HepG2 (cell line): ENCODE data around the gene C16orf78. TPM values are rescaled to one million over a fixed set of nuclear protein-coding genes. Genes with fewer than 3 reads are reported as not detected.

Source experiments
- ATAC-seq: fragments of 200-7000 bp; cut with Tn5 transposase; 3 replicates; pipeline ENCODE4 v1.9.1; 2020; ENCODE audit warnings: mild to moderate bottlenecking, moderate library complexity
- BruUV-seq: library from RNA; stranded (reverse); fragments of 400-500 nt; replicated peaks from 2 replicates; lab custom pipeline; 2021; lab: Mats Ljungman, UMichigan
- CTCF ChIA-PET: fragments of 300-600 bp; formaldehyde crosslinking; extraction: SDS; loops from one replicate; lab custom pipeline; 2021; ENCODE audit warnings: low total read pairs, inconsistent platforms, low intra/inter-chr PET ratio; lab: Yijun Ruan, JAX
- POLR2A ChIA-PET: fragments of 350-600 bp; sonication (Branson Sonifier 250); formaldehyde crosslinking; loops from one replicate; lab custom pipeline; 2020; ENCODE audit warnings: antibody characterized with exemption, inconsistent platforms; lab: Yijun Ruan, JAX
- DNase-seq: peaks from one replicate; pipeline ENCODE4 v3.0.0-alpha.2; 2015; ENCODE audit warnings: low spot score
- FAIRE-seq: peaks from 3 replicates; lab custom pipeline; 2011; peaks lifted over from hg19 to GRCh38; lab: Jason Lieb, UNC
- H2AFZ ChIP-seq: one replicate; pipeline ENCODE4 v1.6.1; 2011; ENCODE audit warnings: low read length, inconsistent platforms
- H3K27ac ChIP-seq: fragments of 300-600 bp; 3 replicates; pipeline ENCODE4 v1.8.0; 2011; ENCODE audit warnings: mixed run types, mild to moderate bottlenecking, mixed read lengths, low read length, inconsistent platforms; ENCODE audit not compliant: insufficient read depth; ENCODE audit errors: extremely low read length
- H3K27me3 ChIP-seq, 2 experiments: fragments of 200-600 bp in 1 of 2; 2 replicates in 1 of 2; 3 replicates in 1 of 2; pipeline versions ENCODE4 v1.6.0 to v1.8.0; 2011; ENCODE audit warnings: low read length in 2 of 2, mild to moderate bottlenecking in 2 of 2, moderate library complexity in 2 of 2, inconsistent platforms in 1 of 2; ENCODE audit not compliant: insufficient read depth in 2 of 2, control insufficient read depth in 1 of 2
- H3K36me3 ChIP-seq, 2 experiments: fragments of 200-600 bp in 1 of 2; replicated peaks in 1 of 2; 2 replicates in 1 of 2; 3 replicates in 1 of 2; pipeline versions ENCODE4 v1.5.1 to v1.8.0; 2011; ENCODE audit warnings: low read length in 2 of 2, inconsistent platforms in 1 of 2; ENCODE audit not compliant: insufficient read depth in 2 of 2, control insufficient read depth in 1 of 2
- H3K4me1 ChIP-seq: 2 replicates; pipeline ENCODE4 v1.5.1; 2012; ENCODE audit warnings: low read length, inconsistent platforms; ENCODE audit not compliant: insufficient read depth
- H3K4me2 ChIP-seq: 2 replicates; pipeline ENCODE4 v1.6.0; 2011; ENCODE audit warnings: low read depth, low read length, inconsistent platforms
- H3K4me3 ChIP-seq, 3 experiments: fragments of 200-600 bp in 1 of 3; sonication (generic), shearing (Covaris generic) in 1 of 3; replicated peaks in 1 of 3; 2 replicates each; pipeline ENCODE4 v1.5.1; 2011 to 2016; ENCODE audit warnings: low read length in 3 of 3, inconsistent platforms in 2 of 3, low read depth in 2 of 3, mild to moderate bottlenecking in 2 of 3, control low read depth in 1 of 3, mixed read lengths in 1 of 3; ENCODE audit not compliant: insufficient read depth in 1 of 3
- H3K79me2 ChIP-seq: one replicate; pipeline ENCODE4 v1.6.1; 2011; ENCODE audit warnings: low read length, inconsistent platforms; ENCODE audit not compliant: insufficient read depth
- H3K9ac ChIP-seq: 2 replicates; pipeline ENCODE4 v1.6.0; 2011; ENCODE audit warnings: mild to moderate bottlenecking, low read depth, low read length, inconsistent platforms; ENCODE audit not compliant: insufficient read depth
- H3K9me3 ChIP-seq: 2 replicates; pipeline ENCODE4 v1.5.1; 2012; ENCODE audit warnings: mild to moderate bottlenecking, low read length
- H4K20me1 ChIP-seq: 2 replicates; pipeline ENCODE4 v1.6.0; 2011; ENCODE audit warnings: inconsistent platforms, mild to moderate bottlenecking, low read length, moderate library complexity; ENCODE audit not compliant: insufficient read depth
- ATF7 ChIP-seq, 2 experiments: fragments of 450-650 bp in 1 of 2; sonication (generic) in 1 of 2; formaldehyde crosslinking in 1 of 2; IDR thresholded peaks; 2 replicates each; pipeline versions ENCODE4 v1.4.0 to v1.6.1; 2016 to 2020; ENCODE audit warnings: antibody characterized with exemption in 1 of 2, mild to moderate bottlenecking in 1 of 2, missing genetic modification reagents in 1 of 2
- BORCS8-MEF2B ChIP-seq: sonication (generic); formaldehyde crosslinking; IDR thresholded peaks from 2 replicates; pipeline ENCODE4 v1.8.0; 2022; ENCODE audit warnings: mild to moderate bottlenecking, missing genetic modification reagents
- EHMT2 ChIP-seq: fragments of 200-600 bp; sonication (generic); IDR thresholded peaks from 2 replicates; pipeline ENCODE4 v1.7.0; 2017; ENCODE audit warnings: antibody characterized with exemption, low read depth, low read length, borderline replicate concordance
- JUNB ChIP-seq: sonication (generic); formaldehyde crosslinking; IDR thresholded peaks from 2 replicates; pipeline ENCODE4 v1.8.0; 2022; ENCODE audit warnings: missing genetic modification reagents, mild to moderate bottlenecking, borderline replicate concordance
- KDM5A ChIP-seq: fragments of 200-600 bp; sonication (generic); IDR thresholded peaks from 2 replicates; pipeline ENCODE4 v1.7.0; 2018; ENCODE audit warnings: antibody characterized with exemption, mild to moderate bottlenecking, low read length, borderline replicate concordance
- NPAS2 ChIP-seq: sonication (generic); formaldehyde crosslinking; IDR thresholded peaks from 2 replicates; pipeline ENCODE4 v1.8.0; 2022; ENCODE audit warnings: mild to moderate bottlenecking, missing genetic modification reagents, borderline replicate concordance
- PAWR ChIP-seq: sonication (generic); formaldehyde crosslinking; IDR thresholded peaks from 2 replicates; pipeline ENCODE4 v1.4.0; 2020; ENCODE audit warnings: missing genetic modification reagents, mild to moderate bottlenecking, borderline replicate concordance
- PCBP2 ChIP-seq: fragments of 200-400 bp; formaldehyde crosslinking; optimal IDR thresholded peaks from 2 replicates; pipeline ENCODE3; 2018; ENCODE audit warnings: low read length, low read depth; ENCODE audit not compliant: poor library complexity, severe bottlenecking
- PTBP1 ChIP-seq: fragments of 200-400 bp; formaldehyde crosslinking; IDR thresholded peaks from 2 replicates; pipeline ENCODE4 v1.6.1; 2018; ENCODE audit warnings: low read length, low read depth; ENCODE audit not compliant: poor library complexity, severe bottlenecking
- TMF1 ChIP-seq: sonication (generic); formaldehyde crosslinking; IDR thresholded peaks from 2 replicates; pipeline ENCODE4 v1.8.1; 2022; ENCODE audit warnings: low read depth, missing genetic modification reagents
- ZNF121 ChIP-seq: sonication (generic); formaldehyde crosslinking; IDR thresholded peaks from 2 replicates; pipeline ENCODE4 v1.5.0; 2020; ENCODE audit warnings: mild to moderate bottlenecking, missing genetic modification reagents
- ZNF556 ChIP-seq: sonication (generic); formaldehyde crosslinking; IDR thresholded peaks from 2 replicates; pipeline ENCODE4 v1.4.0; 2020; ENCODE audit warnings: mild to moderate bottlenecking, missing genetic modification reagents, borderline replicate concordance
- ZNF629 ChIP-seq: sonication (generic); formaldehyde crosslinking; conservative IDR thresholded peaks from 2 replicates; pipeline ENCODE4 v1.5.0; 2020; ENCODE audit warnings: missing genetic modification reagents
- ZNF777 ChIP-seq: sonication (generic); formaldehyde crosslinking; IDR thresholded peaks from 2 replicates; pipeline ENCODE4 v1.4.0; 2020; ENCODE audit warnings: missing genetic modification reagents
- WGBS: methylation state at CpG from one replicate; pipeline ENCODE4 v1.1.6; 2017; ENCODE audit warnings: low lambda C conversion rate; 5-methylcytosine and 5-hydroxymethylcytosine counted together
- in situ Hi-C: cut with HindIII; loops from 2 replicates; pipeline ENCODE4 v1.10.0; 2017; ENCODE audit warnings: low pct_unique_long_range_greater_than_20kb; ENCODE audit not compliant: extremely low pct_ligation_motif_present
- intact Hi-C: fragments of 100-400 bp; cut with micrococcal nuclease; formaldehyde crosslinking; loops from one replicate; pipeline ENCODE4 v1.10.0; 2022; ENCODE audit not compliant: unreplicated experiment
- polyA plus RNA-seq, 8 experiments: library from polyadenylated mRNA; depleted of rRNA in 3 of 8; stranded (reverse) in 7 of 8; unstranded in 1 of 8; fragments of >200 nt; fragmentation: Illumina TruSeq in 4 of 8; extraction: Trizol in 4 of 8; gene quantifications; 2 replicates each; pipeline versions ENCODE4 v1.2.1 to v1.2.3, GENCODE V29; 2011 to 2016; ENCODE audit warnings: low read depth in 4 of 8, missing spikeins in 1 of 8, mixed read lengths in 1 of 8; ENCODE audit not compliant: insufficient read depth in 1 of 8
- total RNA-seq, 5 experiments: library from RNA; depleted of rRNA; stranded (reverse); fragments of >200 nt; fragmentation: Illumina TruSeq; extraction: Trizol; gene quantifications; 2 replicates each; pipeline ENCODE4 v1.2.3, GENCODE V29; 2016; ENCODE audit warnings: low read depth in 1 of 5
- TF ChIP-seq, protein P1 (sequence below): sonication (generic); formaldehyde crosslinking; IDR thresholded peaks from 2 replicates; pipeline ENCODE4 v1.4.0; 2020; ENCODE audit warnings: low read depth, missing genetic modification reagents

The C16orf78 gene
- total and polyA plus RNA-seq, 2 of the 13 experiments (the other 11 are each of a cell fraction or from before 2014, with no cell fraction given): not detected

DNA sequence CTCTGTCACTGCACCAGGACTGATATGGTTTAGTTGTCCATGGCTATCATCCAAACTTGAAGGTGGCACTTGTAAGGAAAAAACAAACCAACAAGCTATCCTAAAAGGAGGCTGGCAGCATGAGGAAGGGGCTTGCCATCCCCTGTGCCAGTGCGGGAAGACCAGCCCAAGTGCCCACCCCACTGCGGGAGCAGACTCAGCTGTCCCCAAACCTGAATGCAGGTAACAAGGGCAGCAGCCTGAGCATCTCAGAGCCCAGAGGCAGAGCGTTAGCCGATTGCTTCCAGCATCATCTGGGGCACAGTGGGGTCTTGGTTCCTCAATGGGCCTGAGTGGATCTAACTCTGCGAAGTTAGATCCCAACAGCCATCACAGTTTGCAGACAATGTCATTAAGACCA, 29.2 kb upstream of the C16orf78 start:
- no peak for FAIRE-seq
- Histone ChIP-seq H3K79me2 (no peaks in the 10 kb centered on the region), H3K9me3 (no peaks in the 10 kb centered on the region), H3K9ac (no peak overlapping the region), H3K27me3 (peaks cover 0 to 3% of the 10 kb centered on the region in 2 experiments; a peak in 2 of 5 replicates), H4K20me1 (no peaks in the 10 kb centered on the region), H3K27ac (no peak overlapping the region), H3K4me1 (no peaks in the 10 kb centered on the region), H3K36me3 (no peaks in the 10 kb centered on the region), H2AFZ (no peak overlapping the region), H3K4me3 (no peak overlapping the region), H3K4me2 (no peak overlapping the region)
- DNase-seq: no peak
- WGBS: 0% methylated on average over 5 of the region's 5 CpGs
- no TSS peak for BruUV-seq
- no peak for TF ChIP-seq TMF1
- TF ChIP-seq KDM5A: no peak
- TF ChIP-seq PAWR (CRISPR knock-in tag): no peak
- TF ChIP-seq BORCS8-MEF2B (CRISPR knock-in tag): no peak
- no peak for TF ChIP-seq NPAS2 (CRISPR knock-in tag)
- in situ Hi-C loops (loop anchor here (10.0 kb wide), 1 partner anchor 280 kb away; no protein-coding TSS in a partner anchor), intact Hi-C loops (no loop called here)
- ATAC-seq: no peak
- ChIA-PET POLR2A (no interaction called here), CTCF (no interaction called here)

DNA sequence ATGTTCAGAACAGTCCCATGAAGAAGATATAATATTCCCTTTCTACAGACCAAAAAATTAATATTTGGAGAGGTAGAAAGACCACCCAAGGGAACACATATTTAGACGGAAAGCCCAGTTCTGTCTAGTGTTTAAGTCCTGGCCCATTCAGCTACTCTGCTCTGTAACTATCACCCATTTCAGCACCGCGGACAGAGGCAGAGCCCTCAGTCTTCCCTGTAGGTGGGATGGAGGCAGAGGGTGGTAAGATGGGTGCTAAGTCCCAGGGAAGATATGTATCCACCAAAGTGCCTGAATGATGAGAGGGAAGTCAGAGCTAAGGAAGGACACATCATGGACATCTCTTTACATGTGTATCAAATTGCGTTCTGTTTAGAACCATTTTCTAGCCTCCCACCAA, 27.8 kb upstream of the C16orf78 start:
- H3K27me3 ChIP-seq: no peaks in the 10 kb centered on the region; a peak in 2 of 5 replicates
- no peak for FAIRE-seq
- no peak for ATAC-seq
- no peaks in the 10 kb centered on the region for H3K4me1 ChIP-seq
- BruUV-seq: no TSS peak
- ChIA-PET CTCF (interaction anchor here (0.9 kb wide), 1 partner anchor 656 kb away, joined by 3 read pairs; no protein-coding TSS in a partner anchor), POLR2A (no interaction called here)
- 7% methylated on average over 4 of the region's 4 CpGs for WGBS
- no peak overlapping the region for H3K4me3 ChIP-seq
- no peak overlapping the region for H3K9ac ChIP-seq
- H3K79me2 ChIP-seq: no peaks in the 10 kb centered on the region
- DNase-seq: no peak
- no peaks in the 10 kb centered on the region; the same call in 1 of the 2 replicates for H4K20me1 ChIP-seq
- no peaks in the 10 kb centered on the region for H3K36me3 ChIP-seq
- in situ Hi-C loops: loop anchor here (10.0 kb wide), 1 partner anchor 281 kb away; no protein-coding TSS in a partner anchor
- intact Hi-C loops: no loop called here
- H3K4me2 ChIP-seq: no peak overlapping the region
- no peak overlapping the region for H3K27ac ChIP-seq
- no peaks in the 10 kb centered on the region for H3K9me3 ChIP-seq
- no peak overlapping the region for H2AFZ ChIP-seq
- TF ChIP-seq EHMT2 (0 out of 2 replicates have a peak, but pooled peaks have one; percentile 60), ZNF556 (no peak), JUNB (0 out of 2 replicates have a peak, but pooled peaks have one; percentile 27), ZNF777 (CRISPR knock-in tag) (no peak), ATF7 (IDR thresholded peaks at IDR 0.05) (no peak), ATF7 (CRISPR knock-in tag; IDR thresholded peaks at IDR 0.05) (no peak), ZNF121 (CRISPR knock-in tag) (no peak), ZNF629 (peak; percentile 73), PTBP1 (no peak), PCBP2 (no peak)
- TF ChIP-seq, protein P1, sequence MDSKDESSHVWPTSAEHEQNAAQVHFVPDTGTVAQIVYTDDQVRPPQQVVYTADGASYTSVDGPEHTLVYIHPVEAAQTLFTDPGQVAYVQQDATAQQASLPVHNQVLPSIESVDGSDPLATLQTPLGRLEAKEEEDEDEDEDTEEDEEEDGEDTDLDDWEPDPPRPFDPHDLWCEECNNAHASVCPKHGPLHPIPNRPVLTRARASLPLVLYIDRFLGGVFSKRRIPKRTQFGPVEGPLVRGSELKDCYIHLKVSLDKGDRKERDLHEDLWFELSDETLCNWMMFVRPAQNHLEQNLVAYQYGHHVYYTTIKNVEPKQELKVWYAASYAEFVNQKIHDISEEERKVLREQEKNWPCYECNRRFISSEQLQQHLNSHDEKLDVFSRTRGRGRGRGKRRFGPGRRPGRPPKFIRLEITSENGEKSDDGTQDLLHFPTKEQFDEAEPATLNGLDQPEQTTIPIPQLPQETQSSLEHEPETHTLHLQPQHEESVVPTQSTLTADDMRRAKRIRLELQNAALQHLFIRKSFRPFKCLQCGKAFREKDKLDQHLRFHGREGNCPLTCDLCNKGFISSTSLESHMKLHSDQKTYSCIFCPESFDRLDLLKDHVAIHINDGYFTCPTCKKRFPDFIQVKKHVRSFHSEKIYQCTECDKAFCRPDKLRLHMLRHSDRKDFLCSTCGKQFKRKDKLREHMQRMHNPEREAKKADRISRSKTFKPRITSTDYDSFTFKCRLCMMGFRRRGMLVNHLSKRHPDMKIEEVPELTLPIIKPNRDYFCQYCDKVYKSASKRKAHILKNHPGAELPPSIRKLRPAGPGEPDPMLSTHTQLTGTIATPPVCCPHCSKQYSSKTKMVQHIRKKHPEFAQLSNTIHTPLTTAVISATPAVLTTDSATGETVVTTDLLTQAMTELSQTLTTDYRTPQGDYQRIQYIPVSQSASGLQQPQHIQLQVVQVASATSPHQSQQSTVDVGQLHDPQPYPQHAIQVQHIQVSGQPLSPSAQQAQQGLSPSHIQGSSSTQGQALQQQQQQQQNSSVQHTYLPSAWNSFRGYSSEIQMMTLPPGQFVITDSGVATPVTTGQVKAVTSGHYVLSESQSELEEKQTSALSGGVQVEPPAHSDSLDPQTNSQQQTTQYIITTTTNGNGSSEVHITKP (CRISPR knock-in tag): no peak
